GM21423 (cell line): Measurements from ENCODE around the gene DPP4.
"Not testable (repeated sequence)": the region's sequence is repeated elsewhere in the genome, so short reads cannot be mapped to it uniquely, and the experiment has no call there.

Experiments
- ATAC-seq: cut with Tn5 transposase; IDR thresholded peaks from one replicate; pipeline ENCODE4 v1.9.1; 2021; ENCODE audit warnings: mild to moderate bottlenecking, moderate library complexity; ENCODE audit not compliant: unreplicated experiment

The DPP4 gene

GRCh38 chr2:161994761-161995520 is 79.1 kb downstream of the DPP4 start:
- no peak for ATAC-seq

DNA sequence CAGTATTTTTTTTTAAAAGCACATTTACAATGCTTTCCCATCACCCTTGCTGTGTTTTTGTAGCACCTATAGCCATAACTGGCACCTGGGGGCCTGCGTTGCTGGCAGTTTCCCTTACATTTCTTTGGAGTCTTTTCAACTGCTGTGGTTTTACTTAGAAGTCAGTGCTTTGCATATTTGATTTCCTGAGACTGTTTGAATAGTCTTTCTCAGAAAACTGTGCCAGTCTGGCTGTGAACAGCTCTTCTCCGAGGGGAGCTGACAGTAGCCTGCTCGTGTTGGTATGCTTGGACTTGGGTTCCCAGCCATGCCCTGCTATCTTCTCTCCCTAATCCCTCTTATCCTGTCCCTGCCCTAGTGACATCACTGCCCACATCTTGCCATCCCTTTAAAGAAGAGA is 81.5 kb downstream of the DPP4 start:
- ATAC-seq, result peak; percentile 82

DNA sequence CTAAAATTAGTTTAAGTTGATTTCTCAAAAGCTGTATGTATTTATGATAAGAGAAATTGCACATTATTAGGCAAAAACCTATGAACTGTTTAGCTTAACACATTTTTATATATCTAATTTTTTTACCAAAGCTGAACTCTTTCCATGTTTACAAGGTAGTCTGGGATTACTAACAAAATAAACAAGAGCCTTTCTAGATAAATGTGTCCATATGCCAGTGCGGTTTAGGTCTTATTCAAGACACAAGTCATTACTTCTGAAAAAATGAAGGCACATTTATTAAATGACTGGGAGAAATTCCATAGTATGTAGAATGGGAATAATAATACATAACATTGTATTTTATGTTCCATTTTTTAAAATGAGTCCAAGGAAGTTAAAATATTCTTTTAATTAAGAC is 82.0 kb downstream of the DPP4 start:
- ATAC-seq, result no peak

- no peak for ATAC-seq
Observed at GRCh38 chr2:161990741-161991140, 83.3 kb downstream of the DPP4 start.

DNA sequence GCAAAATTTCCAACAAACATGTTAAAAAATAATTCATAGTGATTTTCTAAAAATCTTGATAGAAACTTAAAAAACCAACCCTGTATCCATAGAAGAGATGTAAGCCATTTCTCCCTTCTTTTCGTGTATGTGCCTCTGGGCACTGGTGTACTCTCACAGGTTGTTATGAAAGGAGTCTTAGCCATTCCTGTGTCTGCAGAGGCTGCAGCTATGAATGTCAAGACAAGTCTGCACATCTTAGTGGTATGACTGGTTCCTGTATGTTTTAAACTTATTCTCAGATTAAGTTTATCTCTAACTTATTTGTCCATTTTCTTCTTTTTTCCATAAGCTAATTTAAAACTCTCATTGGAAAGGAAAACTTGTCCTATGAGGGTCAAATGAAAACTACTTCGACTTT is 84.0 kb downstream of the DPP4 start:
- no peak for ATAC-seq

- ATAC-seq, result no peak
Observed at GRCh38 chr2:161988589-161988988, 85.4 kb downstream of the DPP4 start.

DNA sequence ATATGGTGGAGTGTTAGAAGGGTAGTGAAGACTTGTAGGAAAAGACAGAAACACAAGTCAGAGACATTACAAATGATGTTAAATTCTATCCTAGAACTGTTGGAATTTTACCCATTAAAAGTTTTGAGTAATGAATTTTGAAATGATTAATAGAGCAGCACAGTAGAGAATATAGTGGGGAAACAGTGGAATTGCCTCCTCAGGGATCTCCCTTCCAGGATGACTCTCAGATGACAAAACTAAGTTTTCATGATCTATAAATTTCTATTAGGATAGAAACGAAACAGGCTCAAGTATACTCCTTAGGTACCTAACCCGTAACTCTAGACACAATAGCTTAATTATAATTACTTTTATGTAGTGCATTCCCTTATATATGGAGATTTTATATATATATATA is 86.7 kb downstream of the DPP4 start:
- no peak for ATAC-seq

GRCh38 chr2:161983866-161984265 is 90.1 kb downstream of the DPP4 start:
- ATAC-seq, result no peak

DNA sequence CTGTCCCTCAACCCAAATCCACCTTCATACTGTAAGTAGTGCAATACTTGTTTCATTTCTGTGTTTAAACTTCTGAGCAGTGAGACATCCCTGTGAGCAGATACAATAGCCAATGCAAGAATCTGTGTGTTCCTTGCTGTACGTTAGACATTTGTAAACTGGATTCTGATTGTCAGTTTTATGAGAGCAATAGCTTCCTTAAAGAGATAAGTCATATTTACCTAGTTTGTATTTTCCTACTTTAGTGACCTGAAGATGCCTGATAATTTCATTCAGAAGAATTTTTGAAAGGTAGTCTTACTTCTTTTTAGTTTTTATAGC is 90.7 kb downstream of the DPP4 start:
- ATAC-seq, result no peak

DNA sequence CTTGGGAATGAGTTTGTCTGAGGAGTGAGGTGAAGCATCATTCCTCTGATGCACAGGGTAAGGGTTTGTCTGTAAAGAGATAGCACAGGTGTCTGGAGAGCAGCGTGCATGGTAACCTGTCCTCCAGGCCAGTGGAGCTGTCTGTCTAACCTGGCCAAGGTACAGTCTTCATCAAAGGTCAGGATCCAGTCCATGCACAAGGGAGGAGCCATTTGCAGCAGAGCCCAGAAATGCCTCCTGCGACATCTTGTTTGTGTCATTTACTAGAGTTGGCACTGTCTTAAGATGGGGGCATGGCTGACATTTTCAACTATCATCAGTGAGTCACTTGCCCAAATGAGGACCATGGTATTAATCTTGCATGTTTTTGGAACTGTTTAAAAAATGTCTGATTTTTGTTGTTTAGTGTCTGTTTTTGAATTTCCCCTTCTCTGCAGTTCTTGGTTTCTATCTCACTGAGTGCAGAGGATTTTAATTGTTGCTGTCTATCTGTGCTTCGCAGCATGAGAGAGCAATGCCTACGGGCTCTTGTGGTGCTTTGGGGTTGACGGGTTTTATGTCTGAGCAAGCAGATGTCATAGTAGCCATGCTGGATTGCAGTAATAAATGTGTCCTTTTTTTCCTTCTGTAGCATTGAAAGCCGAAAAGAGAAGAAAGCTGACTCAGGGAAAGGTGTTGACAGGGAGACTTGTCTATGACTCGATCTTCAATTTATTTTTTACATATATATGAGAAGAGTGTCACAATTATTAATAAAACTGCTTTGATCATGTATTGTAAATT is 91.3 kb downstream of the DPP4 start:
- no peak for ATAC-seq

- ATAC-seq, result no peak
Observed at GRCh38 chr2:161981679-161982250, 92.2 kb downstream of the DPP4 start.

DNA sequence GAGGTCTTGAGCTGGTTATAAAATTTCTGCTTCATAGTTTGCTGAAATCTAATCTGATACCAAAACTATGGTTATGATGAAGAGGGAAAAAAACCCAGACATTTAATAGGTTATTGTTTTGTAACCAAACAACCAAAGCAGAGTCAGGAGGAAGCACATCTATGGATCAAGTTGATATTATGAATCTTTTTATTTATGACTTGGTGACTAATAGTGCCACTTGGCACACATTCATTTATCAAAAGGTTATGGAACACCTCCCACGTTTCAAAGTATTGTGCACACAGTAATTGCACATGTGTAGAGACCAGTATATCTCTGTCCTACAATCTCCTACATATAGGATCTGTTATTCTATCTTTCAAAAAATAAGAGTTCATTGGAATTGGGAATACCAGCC is 93.0 kb downstream of the DPP4 start:
- ATAC-seq, result no peak

GRCh38 chr2:161979490-161979889 is 94.5 kb downstream of the DPP4 start:
- no peak for ATAC-seq

GRCh38 chr2:161977926-161978325 is 96.1 kb downstream of the DPP4 start:
- not testable (repeated sequence) for ATAC-seq

DNA sequence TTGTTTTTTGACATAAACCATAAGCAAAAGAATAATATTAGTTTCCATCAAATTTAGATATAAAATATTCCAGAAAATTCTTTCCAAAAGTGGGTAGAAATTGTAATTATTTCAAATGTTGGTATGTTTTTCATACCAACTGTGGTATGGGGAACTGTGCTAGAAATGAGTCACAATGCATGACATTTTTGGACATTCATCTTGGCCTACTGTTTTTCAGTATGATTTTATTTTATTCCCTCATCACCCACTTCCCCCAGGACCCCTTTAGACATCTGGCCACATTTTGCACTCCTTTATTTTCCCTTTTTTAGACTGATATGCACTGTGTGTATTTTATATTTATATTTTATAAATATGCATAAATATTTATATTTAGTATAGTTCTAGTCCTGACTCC is 97.1 kb downstream of the DPP4 start:
- no peak for ATAC-seq

- no peak for ATAC-seq
Observed at GRCh38 chr2:161976295-161976694, 97.7 kb downstream of the DPP4 start.

DNA sequence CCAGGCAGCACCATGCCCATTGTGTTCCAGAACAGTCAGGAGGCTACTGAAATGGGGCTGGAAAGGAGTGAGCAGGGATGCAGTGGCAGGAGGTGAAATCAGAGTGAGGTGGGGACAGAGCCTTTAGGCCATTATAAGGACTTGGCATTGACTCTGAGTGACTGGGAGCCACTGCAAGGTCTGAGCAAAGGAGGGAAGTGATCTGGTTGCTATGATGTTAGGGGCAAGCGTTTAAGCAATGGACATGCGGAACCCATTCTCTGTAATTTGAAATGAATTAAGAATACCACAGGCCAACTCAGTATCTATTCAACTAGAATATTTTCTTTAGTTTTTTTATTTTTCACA is 98.2 kb downstream of the DPP4 start:
- ATAC-seq, result no peak

DNA sequence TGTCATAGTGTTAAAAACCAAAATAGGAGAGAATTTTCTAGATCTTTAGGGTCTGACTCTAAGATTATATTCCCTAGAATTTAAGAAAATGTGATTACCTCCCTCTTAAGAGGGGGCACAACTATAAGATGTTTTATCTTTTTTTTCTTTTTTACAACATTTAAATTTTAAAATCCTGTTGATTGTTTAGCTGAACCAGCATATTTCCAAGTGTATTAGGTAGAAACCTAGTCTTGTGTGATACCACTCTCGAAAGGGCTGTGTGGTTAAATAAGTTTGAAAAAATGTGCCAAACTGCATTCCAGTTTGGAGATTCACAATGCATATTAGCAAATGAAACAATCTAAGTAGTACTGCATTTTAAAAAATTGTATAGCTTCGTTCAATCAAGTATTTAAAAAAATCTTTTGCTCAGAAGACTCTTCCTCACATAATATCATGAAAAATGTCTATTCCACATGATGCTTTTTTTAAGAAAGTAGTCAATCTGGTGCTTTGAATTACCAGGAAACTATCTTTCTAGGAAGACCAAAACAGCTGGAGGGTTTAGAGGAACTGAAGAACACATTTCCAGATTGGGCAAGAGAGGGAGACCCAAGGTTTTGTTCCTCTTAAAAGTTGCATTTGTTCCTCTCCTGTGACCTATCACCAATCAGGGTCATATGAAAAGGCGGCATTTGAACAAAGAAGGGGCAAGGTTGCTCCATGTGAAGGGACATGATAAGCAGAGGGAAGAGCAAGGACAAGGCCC is 98.8 kb downstream of the DPP4 start:
- ATAC-seq, result no peak

GRCh38 chr2:161974461-161974860 is 99.6 kb downstream of the DPP4 start:
- no peak for ATAC-seq

DNA sequence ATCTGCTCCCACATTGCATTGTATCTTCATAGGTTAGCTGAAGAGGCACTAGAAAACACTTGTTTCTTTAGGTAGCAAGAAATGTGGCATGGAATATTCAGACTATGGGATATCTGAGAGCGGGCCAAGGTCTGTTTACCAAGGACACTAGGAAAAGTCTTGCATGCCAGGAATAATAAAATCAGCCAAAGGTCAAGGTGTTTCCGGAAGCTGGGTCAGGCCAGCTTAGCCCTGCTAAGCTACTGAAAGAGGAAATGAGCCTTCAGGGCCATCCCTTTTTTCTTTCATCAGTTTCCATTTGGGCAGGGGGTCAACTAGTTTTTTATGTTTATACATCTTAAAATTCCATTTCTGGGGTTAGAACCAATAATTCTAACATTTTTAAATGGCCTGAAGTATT is 101.1 kb downstream of the DPP4 start:
- ATAC-seq, result no peak

- ATAC-seq, result no peak
Observed at GRCh38 chr2:161972232-161972631, 101.8 kb downstream of the DPP4 start.

GRCh38 chr2:161971551-161971950 is 102.5 kb downstream of the DPP4 start:
- no peak for ATAC-seq
